NCI-H226 (cell line): Measurements from ENCODE around the gene ARPC3.
"Not testable (repeated sequence)": the region's sequence is repeated elsewhere in the genome, so short reads cannot be mapped to it uniquely, and the experiment has no call there.

Experiments
- DNase-seq: peaks from one replicate; pipeline ENCODE4 v3.0.0-alpha.2; 2015

The ARPC3 gene

DNA sequence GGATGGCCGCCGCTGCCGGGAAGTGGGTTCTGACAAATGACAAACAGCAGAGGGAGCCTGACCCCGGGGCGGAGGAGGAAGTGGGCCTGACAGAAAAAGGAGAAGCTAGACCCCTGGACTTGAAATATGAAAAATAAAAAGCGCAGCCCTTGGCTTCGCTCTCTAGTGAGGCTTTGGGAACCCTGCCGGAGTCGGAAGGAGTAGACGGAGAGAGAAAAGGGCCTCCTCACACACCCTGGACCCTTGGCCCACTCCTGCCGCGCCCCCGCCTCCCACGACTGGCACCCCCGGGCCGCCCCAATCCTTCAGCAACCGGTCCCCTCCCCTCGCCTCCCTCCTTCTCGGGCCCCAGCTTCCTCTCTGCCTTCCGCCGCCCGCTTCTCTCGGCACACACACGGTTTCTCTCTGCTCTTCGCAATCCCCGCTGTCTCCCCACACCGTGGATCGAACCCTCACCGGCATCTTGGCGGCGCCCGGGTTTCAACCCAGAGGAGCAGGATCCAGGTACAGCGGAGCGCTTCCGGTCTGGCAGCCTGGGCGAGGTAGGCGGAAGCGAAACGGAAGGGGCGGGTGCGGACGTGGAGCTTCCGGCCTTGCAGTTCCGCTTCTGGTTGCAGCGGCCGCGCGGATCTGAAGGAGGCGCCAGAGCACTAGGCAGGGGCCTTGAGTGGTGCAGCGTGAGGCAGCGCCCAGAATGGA lies at the start of gene ARPC3:
Gene ARPC3, minus strand, starts transcription at position 539 of the 699 bp plus-strand sequence. Its CDS starts 77 bp downstream, at position 462.
- DNase-seq, result peak; percentile 89

- DNase-seq, result peak; percentile 24
These were observed 49.0 kb upstream of the ARPC3 start for GRCh38 chr12:110498984-110499706.

- no peak for DNase-seq
These were observed 25.3 kb upstream of the ARPC3 start for GRCh38 chr12:110475426-110475825.

- DNase-seq, result peak; percentile 94
These were observed 18.3 kb upstream of the ARPC3 start, which contains the start of the genes FAM216A and GPN3 for GRCh38 chr12:110468214-110469048. Gene FAM216A, plus strand, starts transcription at chr12:110468845. Its CDS starts 31 bp downstream, at chr12:110468876. Gene GPN3, minus strand, starts transcription at chr12:110468257. Its CDS starts 54 bp downstream, at chr12:110468203.

GRCh38 chr12:110467847-110468213 lies 17.7 kb upstream of the ARPC3 start:
- DNase-seq, result no peak

- DNase-seq, result no peak
These were observed 16.7 kb upstream of the ARPC3 start for GRCh38 chr12:110466791-110467190.

DNA sequence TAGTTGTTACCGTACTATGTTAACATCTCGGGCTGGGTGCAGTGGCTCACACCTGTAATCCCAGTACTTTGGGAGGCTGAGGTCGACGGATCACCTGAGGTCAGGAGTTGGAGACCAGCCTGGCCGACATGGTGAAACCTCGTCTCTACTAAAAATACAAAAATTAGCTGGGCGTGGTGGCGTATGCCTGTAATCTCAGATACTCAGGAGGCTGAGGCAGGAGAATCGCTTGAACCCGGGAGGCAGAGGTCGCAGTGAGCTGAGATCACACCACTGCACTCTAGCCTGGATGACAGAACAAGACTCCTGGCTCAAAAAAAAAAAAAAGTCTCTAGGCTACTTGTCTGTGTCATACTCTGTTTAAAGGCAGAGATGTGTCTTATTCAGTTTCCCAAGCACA lies 15.6 kb upstream of the ARPC3 start:
- DNase-seq, result not testable (repeated sequence)

DNA sequence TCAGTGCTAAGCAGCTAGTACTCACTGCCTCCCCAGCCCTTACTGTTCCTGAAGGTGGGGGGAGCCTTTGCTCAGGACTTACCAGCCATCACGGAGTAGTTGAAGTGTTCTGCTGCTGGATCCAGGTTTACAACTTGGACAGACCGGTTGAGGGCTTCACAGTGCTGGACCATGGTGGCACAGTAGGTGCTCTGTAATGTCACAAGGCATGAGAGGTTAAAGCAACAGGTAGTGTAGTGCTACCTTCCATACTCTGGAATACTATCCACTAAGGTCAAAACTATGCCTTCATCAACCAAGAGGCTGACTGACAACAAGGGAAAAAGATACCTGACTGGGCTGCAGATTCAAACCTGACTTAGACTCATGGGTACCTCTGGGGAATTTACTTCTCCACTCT lies 14.9 kb upstream of the ARPC3 start:
- DNase-seq, result no peak

DNA sequence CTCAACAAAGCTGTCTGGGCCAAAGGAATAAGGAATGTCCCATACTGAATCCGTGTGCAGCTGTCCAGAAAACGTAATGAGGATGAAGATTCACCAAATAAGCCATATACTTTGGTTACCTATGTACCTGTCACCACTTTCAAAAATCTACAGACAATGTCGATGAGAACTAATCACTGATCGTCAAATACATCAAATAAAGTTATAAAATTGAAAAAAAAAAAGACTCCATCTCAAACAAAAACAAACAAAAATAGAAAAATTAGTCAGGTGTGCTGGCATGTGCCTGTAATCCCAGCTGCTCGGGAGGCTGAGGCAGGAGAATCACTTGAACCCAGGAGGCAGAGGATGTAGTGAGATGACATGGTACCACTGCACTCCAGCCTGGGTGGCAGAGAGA lies 11.1 kb upstream of the ARPC3 start:
- DNase-seq, result not testable (repeated sequence)

- no peak for DNase-seq
These were observed 8.6 kb upstream of the ARPC3 start for GRCh38 chr12:110458756-110459155.

- no peak for DNase-seq
These were observed 3.6 kb upstream of the ARPC3 start for GRCh38 chr12:110453569-110454296.

DNA sequence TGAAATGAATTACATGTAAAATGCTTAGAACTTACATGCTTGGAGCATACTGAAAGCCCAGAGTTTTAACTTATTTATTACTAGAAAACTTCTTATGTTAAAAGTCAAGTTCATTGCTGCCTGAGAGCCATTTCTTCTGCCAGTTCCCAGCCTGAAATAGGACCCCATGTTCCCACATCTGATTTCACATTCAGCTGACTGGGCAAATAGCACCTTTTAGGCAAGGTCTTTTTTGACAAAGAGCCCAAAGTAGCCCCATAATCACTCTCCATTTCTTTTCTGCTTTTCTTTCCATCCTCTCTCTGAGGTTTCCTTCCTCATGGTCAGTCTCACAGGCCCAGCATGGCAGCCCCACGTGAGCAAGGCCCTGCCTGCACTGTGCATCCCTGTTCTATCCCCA lies 1.1 kb upstream of the ARPC3 start:
- DNase-seq, result no peak

DNA sequence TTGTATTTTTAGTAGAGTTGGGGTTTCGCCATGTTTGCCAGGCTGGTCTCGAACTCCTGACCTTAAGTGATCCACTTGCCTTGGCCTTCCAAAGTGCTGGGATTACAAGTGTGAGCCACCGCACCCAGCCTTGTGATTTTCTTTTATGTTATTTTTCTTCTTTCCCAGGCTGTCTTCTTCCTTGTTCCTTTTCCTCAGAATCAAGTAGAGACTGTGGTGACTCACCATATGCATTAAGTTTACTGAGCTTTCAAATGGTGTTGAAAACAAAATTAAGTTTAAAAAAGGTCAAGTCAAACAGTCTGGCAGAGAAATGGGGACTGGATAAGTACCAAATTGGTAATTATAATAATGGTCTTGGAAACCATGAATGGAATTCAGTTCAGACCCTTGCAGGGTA lies 5.7 kb downstream of the ARPC3 start:
- no peak for DNase-seq

DNA sequence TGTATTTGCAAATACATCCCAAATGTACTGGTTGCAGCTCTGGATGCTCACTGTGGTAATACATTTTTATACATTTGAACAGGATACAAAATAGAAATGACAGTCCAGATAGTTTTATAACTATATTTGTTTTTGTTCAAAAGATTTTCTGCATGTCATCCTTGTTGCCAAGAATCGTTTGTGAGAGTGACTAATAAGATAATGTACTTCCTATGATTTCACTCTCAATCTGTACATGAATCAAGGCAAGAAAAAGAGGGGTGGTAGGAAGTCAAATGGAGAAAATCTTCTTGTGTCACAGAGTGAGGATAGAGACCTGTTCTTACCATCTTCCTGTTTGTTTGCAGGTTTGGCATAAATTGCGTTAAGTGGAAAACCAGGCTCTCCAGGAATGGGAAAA lies 13.9 kb downstream of the ARPC3 start:
- peak; percentile 10 for DNase-seq

DNA sequence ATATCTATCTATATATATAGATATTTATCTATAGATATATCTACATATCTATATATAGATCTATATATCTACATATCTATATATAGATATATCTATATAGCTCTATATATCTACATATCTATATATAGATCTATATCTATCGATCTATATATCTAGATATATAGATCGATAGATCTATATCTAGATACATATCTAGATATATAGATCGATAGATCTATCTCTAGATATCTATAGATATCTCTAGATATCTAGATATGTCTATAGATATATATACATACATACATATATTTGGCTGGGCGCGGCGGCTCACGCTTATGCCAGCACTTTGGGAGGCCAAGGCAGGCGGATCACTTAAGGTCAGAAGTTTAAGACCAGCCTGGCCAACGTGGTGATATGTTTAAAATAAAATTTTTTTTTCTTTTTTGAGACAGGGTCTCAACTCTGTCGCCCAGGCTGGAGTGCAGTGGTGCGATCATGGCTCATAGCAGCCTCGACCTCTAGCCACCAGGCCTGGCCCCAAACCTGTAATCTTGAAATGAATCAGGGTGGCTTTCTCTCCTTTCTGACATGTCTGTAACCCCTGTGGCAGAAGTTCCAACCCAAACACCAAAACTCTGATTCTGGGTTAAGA lies 18.1 kb downstream of the ARPC3 start:
- no peak for DNase-seq

- DNase-seq, result not testable (repeated sequence)
These were observed 20.5 kb downstream of the ARPC3 start for GRCh38 chr12:110429676-110430075.

GRCh38 chr12:110426406-110426805 lies 23.7 kb downstream of the ARPC3 start:
- DNase-seq, result no peak

- no peak for DNase-seq
These were observed 25.9 kb downstream of the ARPC3 start for GRCh38 chr12:110424237-110424636.

GRCh38 chr12:110421701-110422100 lies 28.4 kb downstream of the ARPC3 start:
- no peak for DNase-seq

DNA sequence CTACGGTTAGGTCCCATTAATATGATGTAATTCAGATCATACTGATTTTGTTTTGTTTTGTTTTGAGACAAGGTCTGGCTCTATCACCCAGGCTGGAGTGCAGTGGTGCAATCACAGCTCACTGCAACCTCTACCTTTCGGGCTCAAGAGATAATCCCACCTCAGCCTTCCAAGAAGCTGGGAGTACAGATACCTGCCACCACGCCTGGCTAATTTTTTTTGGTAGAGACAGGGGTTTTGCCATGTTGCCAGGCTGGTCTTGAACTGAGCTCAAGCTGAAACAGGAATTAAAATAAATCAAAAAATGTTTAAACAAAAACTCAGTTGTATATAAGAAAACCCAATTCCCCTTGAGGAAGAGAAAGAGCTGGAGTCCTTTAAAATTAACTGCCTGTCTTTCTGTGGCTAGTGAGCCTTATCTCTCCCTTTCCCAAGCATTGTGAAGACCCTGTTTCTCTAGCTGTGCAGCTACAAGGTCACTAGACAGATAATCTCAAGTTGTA lies 28.9 kb downstream of the ARPC3 start:
- no peak for DNase-seq

GRCh38 chr12:110420644-110421043 lies 29.5 kb downstream of the ARPC3 start:
- not testable (repeated sequence) for DNase-seq

GRCh38 chr12:110417113-110417512 lies 33.0 kb downstream of the ARPC3 start:
- not testable (repeated sequence) for DNase-seq
